Erythroblast (primary cell): ENCODE data around the gene AGR2.
"Not testable (repeated sequence)": the region's sequence is repeated elsewhere in the genome, so short reads cannot be mapped to it uniquely, and the experiment has no call there.

Source experiments
- DNase-seq, 2 experiments: peaks; one replicate each; lab custom pipeline; 2025; lab: John Stamatoyannopoulos, UW
- GATA1 ChIP-seq: IDR thresholded peaks from 2 replicates; pipeline ENCODE4 v1.6.1; 2011; ENCODE audit warnings: low read depth, mild to moderate bottlenecking, control low read depth, low read length, moderate library complexity
- POLR2A ChIP-seq: IDR thresholded peaks from 2 replicates; pipeline ENCODE4 v1.6.1; 2011; ENCODE audit warnings: mild to moderate bottlenecking, low read length

The AGR2 gene

DNA sequence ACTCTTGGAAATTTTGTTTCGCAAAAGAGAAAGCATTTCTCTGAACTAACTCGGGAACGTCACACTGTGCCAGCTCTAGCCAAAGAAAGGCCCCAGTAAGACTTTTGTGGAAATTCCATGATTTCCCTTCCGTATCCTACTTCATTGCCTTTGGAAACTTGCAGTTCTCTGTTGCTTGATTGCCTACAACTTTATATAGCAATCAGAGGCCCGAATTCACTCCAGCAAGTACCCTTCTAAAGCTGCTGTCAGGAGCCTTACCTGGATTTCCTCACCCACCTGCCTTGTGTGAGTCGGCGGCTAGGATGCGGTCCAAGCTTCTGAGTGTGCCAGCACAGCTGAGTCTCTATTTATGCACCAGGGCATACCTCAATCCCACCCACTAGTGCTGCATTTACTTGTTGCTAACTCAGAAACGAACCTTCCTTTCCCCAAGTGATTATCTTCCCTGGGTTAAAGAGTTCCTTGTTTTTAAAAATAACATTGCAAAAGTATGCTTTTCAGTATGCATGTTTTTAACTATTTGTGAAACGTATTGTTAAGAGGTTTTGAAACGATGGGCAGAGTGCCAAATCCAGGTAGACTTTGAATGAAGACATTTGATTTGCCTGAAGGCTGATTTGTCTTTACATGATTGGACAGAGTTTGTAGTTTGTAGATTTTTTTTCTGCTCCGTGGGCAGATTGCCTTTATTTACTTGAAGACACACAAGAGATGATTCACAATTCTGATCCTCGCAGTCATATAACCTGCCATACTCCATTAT is at the start of gene AGR2:
Gene AGR2, minus strand, starts transcription at position 326 of the 766 bp plus-strand sequence. CDS start 3,203 bp downstream, outside the sequence.
- no peak for DNase-seq
- TF ChIP-seq GATA1 (no peak), POLR2A (no peak)

DNA sequence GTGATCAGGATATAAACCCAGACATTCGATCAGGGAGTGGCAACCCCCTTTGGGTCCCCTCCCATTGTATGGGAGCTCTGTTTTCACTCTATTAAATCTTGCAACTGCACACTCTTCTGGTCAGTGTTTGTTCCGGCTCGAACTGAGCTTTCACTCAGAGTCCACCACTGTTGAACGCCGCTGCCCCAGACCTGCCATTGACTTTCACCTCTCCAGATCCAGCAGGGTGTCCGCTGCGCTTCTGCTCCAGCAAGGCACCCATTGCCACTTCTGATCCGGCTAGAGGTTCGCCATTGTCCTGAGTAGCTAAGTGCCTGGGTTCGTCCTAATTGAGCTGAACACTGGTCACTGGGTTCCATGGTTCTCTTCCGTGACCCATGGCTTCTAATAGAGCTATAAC is 48.4 kb upstream of the AGR2 start:
- not testable (repeated sequence) for DNase-seq

DNA sequence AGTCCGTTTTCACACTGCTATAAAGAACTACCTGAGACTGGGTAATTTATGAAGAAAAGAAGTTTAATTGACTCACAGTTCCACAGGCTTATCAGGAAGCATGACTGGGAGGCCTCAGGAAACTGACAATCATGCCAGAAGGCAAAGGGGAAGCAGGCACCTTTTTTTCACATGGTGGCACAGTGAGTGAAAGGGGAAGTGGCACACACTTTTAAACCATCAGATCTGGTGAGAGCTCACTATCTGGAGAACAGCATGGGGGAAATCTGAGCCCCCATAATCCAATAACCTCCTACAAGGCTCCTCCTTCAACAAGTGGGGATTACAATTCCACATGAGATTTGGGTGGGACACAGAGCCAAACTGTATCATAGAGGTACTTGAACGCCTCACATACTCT is 47.0 kb upstream of the AGR2 start:
- TF ChIP-seq POLR2A = no peak
- no peak for TF ChIP-seq GATA1
- DNase-seq = no peak

DNA sequence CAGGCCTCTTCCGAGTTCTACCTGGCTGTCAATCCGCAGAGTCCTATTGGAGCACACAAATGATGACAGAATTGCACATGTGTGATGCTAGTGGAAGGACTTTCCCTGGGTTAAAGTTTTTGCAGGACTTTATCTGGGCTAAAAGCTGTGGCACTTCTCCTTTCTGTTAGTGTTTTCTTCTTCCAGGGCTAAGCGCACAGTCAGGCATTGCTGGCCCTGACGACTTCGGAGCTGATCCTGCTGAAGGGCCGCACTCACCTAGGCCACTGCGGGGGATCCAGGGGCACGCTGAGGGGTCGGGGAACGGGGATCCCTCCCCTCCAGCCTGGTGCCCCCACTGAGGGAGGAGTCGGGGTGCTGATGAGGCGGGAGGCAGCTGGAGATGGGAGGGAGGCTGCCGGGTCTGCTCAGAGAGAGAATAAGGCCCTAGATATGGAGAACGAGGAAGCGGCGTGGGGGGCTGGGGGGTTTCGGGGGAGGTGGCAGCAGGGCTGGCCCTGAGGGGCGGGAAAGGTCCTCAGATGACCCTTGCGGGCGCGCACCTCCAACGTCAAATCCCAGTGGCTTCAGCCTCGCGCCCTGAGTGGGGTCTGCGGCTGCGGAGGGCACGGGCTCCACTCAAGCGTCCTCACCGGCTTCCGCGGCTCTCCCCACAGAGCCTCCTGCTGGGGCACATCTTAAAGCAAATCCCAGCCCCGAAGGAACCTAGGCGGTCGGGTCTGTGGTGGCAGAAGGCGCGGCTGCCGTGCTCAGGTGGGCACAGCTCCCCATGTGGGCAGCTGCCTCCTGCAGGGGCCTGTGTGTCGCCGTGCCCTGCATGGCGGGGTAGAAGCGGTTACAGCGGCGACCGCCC is 46.0 kb upstream of the AGR2 start:
- TF ChIP-seq POLR2A (no peak), GATA1 (no peak)
- no peak for DNase-seq

DNA sequence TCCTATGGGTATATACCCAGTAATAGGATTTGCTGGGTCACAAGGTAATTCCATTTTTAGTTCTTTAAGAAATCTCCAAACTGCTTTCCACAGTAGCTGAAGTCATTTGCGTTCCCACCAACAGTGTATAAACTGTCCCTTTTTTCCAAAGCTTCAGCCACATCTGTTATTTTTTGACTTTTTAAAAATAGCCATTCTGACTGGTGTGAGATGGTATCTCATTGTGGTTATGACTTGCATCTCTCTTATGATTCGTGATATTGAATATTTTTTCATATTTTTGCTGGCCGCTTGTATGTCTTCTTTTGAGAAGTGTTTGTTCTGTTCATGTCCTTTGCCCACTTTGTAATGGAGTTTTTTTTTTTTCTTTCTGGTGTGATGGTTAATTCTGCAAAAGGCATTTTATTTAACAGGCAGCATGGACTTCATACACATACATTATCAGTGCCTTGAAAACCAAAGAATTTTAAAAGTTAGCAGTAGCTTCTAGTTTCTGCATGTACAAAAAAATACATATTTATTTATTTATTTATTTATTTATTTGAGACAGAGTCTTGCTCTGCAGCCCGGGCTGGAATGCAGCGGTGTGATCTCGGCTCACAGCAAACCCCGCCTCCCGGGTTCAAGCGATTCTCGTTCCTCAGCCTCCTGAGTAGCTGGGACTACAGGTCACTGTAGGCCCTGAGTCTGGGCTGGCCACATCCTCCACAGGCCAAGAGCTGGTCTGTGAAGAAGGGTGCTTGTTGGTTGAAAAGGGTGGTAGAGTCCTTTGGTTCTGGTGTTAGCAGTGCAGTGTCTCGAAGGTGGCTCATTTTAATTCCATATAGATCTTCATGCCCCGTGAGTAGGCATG is 44.7 kb upstream of the AGR2 start:
- no peak for DNase-seq
- TF ChIP-seq GATA1 = no peak
- TF ChIP-seq POLR2A = no peak

DNA sequence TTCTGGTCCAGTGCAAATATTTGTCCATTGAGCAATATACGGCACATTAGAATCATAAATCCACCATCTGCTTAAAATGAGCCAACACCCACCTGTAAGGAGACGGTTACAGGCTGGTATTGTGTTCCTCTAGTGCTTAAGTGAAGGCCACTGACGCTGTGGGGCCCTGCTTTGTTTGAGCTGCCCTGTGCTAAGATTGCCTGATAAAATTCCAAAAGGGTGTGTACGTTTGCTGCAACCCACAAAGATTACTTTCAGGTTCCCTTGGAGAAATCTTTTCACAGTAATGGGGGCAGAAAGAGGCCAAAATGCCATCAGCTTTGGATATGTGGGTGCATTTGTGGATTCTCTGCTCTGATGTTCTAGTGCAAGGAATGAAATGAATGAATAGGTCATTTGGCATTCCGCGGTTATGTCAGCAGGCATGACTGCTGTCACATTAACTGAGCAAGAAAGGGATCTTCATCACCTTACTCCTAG is 42.6 kb upstream of the AGR2 start:
- DNase-seq = peak; percentile 4 to 29
- TF ChIP-seq GATA1 (no peak), POLR2A (no peak)

DNA sequence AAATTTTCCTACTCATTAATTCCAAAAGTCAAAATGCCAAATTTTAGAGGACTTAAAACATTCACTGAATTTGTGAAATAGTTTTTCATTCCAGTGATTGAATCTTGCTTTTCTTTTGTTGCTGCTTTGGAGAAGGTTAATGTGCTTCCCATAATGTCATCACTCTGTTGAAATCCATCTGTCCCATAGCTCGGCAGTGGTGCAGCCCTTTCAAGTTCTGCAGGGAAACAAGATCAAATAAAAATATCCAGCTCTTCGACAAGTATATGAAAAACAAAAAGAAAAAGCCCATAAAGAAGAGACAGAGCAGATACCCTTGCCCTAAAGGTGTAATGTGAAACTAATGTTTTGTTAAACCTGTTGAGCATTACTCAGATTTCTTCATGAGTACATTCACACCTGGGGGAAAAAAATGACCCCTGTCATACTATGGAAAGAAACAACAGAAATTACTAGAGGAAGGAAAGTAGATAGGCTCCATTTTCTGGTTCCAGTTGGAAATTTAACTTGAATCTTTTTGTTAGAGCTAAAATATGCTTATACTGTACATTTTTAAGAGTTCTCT is 41.9 kb upstream of the AGR2 start:
- no peak for DNase-seq
- TF ChIP-seq GATA1 (no peak), POLR2A (no peak)

DNA sequence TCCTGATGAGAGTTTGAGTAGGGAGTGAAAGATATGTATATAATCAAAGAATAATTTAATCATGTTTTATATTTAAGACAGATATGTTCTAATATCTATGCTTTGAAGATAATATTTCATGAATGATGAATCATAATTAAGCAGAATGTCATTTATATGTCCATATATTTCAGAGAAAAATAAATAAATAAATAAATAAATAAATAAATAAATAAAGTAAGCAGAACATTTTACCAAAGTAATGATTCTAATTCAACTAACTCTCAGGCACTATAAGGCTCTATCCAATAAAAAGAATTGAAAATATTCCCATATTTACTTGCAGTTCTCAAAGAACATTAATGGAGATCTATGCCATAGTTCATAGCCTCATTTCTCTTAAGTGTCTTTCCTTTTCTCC is 40.9 kb upstream of the AGR2 start:
- DNase-seq = no peak
- no peak for TF ChIP-seq GATA1

DNA sequence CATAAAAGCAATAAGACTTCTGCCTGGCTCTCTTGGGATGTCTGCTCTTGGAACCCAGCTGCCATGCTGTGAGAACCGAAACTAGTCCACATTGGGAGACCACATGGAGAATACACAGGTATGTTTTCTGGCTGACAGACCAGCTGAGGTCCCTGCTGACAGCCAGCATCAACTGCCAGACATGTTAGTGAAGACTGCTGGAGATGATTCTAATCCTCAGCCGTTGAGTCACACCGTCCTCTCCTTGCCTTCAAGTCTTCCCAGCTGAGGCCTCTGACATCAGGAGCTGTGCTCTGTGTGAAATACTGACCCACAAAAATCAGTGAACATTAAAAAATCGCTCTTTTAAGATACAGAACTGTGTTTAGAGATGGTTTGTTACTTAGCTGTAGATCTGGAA is 36.9 kb upstream of the AGR2 start:
- DNase-seq = no peak

DNA sequence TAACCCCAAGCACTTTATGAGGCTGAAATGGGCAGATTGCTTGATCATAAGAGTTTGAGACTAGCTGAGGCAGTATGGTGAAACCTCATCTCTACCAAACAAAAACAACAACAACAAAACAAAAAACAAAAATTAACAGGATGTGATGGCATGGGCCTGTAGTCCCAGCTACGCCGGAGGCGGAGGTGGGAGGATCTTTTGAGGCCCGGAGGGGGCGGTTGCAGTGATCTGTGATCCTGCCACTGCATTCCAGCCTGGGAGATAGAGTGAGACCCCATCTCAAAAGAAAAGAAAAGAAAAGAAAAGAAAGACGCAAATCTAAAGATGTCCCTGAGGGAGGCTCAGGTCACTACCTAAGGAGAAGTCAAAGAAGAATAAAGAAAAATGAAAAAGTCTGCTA is 35.3 kb upstream of the AGR2 start:
- TF ChIP-seq GATA1 = no peak
- DNase-seq = no peak

More for the DNA sequence above, 36.9 kb upstream of the AGR2 start:
- TF ChIP-seq POLR2A (no peak), GATA1 (no peak)

DNA sequence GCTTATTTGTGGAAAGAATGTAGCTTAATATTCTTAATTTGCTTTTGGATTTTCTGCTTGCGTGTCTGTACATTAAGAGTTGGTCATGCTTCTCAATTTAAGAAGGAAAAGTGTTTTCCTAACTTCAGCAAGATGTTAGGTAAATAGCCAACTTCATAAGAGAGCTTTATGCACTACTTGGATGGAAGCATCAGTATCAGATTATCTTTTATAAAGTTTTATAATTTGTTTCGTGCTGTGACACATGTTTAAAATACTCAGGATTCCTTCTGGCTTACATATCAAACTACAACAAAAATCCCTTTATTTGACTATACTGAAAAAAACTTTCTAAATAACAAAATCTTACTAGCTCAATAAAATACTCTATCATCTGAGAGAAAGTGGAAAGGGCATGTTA is 34.8 kb upstream of the AGR2 start:
- TF ChIP-seq GATA1 (no peak), POLR2A (no peak)
- DNase-seq = no peak

DNA sequence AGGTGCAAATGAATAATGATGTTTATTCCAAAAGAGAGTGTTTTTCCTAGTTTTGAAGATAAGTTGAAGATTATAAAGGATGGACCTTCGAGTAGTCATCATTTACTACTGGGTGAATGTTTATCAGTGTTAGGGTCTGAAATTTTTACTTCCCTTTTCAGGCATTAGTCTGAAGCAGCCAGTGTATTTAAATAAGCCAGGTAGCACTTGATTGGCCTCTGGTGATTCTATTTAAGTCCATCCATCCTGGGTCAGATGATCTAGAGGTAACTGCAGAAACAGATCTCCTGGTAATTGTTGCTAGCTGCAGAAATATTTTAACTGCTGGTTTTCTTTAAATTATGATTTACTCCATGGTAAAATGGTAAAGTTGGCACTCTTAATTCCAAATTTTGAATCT is 34.1 kb upstream of the AGR2 start:
- TF ChIP-seq GATA1 = no peak
- no peak for TF ChIP-seq POLR2A
- no peak for DNase-seq

DNA sequence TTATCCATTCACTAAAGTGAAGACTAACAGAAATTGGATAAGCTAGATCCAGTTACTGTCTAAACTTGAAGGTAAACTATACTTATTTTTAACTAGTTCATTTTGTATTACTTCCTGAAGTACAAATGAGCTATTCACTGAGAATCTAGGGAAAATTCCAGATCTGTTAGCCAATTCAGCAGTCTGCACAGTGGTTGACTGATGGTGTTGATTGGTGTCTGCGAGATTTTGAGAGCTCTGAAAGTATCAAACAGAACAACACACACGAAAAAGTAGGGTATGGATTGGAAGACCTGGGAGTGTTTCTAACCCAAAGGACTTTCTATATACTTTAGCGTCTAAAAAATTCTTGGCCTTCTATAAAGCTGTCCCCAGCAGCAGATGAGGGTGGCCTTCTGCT is 33.6 kb upstream of the AGR2 start:
- DNase-seq = no peak
- TF ChIP-seq GATA1 = no peak
- no peak for TF ChIP-seq POLR2A
